RWPE1 (cell line): Measurements from ENCODE around the gene GPSM1.
A peak's percentile ranks its signal among the peaks of the same experiment; 100 is the strongest.

Source experiments
- CTCF ChIA-PET: fragments of 350-600 bp; sonication (Branson Sonifier 250); formaldehyde crosslinking; extraction: SDS; loops from one replicate; lab custom pipeline; 2021; lab: Yijun Ruan, JAX
- POLR2A ChIA-PET: fragments of 400-600 bp; formaldehyde crosslinking; extraction: SDS; loops from one replicate; lab custom pipeline; 2020; ENCODE audit warnings: antibody characterized with exemption; ENCODE audit not compliant: low non-redundant PET; lab: Yijun Ruan, JAX
- DNase-seq: peaks from one replicate; pipeline ENCODE4 v3.0.0; 2012; ENCODE audit warnings: low spot score
- H3K27ac ChIP-seq: fragments of 450-650 bp; 2 replicates; pipeline ENCODE4 v1.5.1; 2017
- TF ChIP-seq, protein P1 (sequence below): fragments of 450-650 bp; conservative IDR thresholded peaks from 2 replicates; pipeline ENCODE4 v1.5.1; 2017; ENCODE audit warnings: low read depth, mild to moderate bottlenecking

GPSM1 gene

GRCh38 chr9:136387217-136387616 is 59.9 kb downstream of the GPSM1 start:
- no peak overlapping the region for H3K27ac ChIP-seq
- no peak for DNase-seq
- CTCF ChIA-PET = interaction anchor here (0.6 to 0.9 kb wide), 2 partner anchors 11 to 48 kb away, joined by 3 read pairs; no protein-coding TSS in a partner anchor
- TF ChIP-seq, protein P1, sequence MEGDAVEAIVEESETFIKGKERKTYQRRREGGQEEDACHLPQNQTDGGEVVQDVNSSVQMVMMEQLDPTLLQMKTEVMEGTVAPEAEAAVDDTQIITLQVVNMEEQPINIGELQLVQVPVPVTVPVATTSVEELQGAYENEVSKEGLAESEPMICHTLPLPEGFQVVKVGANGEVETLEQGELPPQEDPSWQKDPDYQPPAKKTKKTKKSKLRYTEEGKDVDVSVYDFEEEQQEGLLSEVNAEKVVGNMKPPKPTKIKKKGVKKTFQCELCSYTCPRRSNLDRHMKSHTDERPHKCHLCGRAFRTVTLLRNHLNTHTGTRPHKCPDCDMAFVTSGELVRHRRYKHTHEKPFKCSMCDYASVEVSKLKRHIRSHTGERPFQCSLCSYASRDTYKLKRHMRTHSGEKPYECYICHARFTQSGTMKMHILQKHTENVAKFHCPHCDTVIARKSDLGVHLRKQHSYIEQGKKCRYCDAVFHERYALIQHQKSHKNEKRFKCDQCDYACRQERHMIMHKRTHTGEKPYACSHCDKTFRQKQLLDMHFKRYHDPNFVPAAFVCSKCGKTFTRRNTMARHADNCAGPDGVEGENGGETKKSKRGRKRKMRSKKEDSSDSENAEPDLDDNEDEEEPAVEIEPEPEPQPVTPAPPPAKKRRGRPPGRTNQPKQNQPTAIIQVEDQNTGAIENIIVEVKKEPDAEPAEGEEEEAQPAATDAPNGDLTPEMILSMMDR = no peak
- POLR2A ChIA-PET = no interaction called here

DNA sequence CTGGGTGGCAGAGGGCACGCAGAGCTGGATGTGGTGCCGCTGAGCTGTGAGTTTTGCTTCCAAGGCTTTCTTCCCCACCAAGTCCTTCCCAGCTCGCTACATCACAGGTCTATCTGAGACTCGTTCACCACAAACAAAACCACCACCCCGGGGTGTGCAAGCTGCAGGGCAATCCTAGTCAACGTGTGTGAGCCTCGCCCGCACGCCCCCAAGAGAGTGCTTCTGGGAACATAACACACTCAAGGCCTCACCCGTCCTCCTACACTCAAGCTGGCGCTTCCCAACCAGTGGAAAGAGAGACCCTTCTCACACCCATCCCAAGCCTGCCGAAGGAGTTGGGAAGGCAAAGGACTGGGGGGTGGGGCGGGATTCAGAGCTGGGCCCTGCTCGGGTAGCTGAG is 62.1 kb downstream of the GPSM1 start:
- ChIA-PET POLR2A (no interaction called here), CTCF (interaction anchor here (0.5 to 1.1 kb wide), 4 partner anchors 27 to 302 kb away, joined by 3 read pairs; no protein-coding TSS in a partner anchor)
- DNase-seq = no peak
- TF ChIP-seq, protein P1 = no peak
- peak overlapping the region; percentile 2; the same call in 1 of the 2 replicates for H3K27ac ChIP-seq

DNA sequence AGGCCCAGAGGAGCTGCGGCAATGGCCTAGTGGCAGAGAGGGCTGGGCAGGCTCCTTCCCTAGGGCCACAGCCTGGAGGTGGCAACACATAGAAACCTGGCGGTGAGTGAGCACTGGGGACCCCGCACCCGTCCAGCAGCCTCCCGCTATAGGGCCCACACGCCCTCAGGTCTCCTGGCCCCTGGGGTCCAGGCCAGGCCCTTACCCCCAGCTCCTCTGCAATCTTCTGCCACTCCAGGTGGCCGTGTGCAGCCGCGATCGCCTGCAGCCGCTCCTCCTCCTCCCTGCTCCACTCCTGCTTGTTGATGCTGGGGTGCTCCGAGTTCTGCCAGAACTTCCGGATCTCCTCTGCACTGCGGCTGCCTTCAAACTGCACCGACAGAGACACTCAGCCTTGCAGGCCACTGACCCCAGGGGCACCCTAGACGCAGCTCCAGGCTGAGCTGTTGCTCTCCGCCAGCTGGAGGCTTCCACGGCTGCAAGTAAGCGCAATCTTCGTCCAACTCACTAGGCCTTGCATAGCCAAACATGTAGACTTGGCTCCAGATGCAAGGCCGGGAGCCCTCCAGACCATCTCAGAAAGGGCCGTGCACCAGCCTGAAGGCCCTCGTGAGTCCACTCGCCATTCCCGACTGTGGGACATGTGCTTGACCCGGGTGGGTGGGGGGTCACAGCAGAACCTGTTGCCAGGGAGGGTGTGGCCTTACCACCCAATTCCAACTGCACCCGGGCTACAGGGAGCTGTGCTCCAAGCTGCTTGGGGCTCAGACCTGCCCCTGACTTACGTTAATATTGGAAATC is 64.6 kb downstream of the GPSM1 start:
- H3K27ac ChIP-seq = peak overlapping the region; percentile 15; the same call in 1 of the 2 replicates
- CTCF ChIA-PET = no interaction called here
- TF ChIP-seq, protein P1 = no peak
- DNase-seq = no peak
- POLR2A ChIA-PET = no interaction called here

- H3K27ac ChIP-seq = peak overlapping the region; percentile 15
- CTCF ChIA-PET = interaction anchor here (0.6 kb wide), 1 partner anchor 96 kb away, joined by 4 read pairs; no protein-coding TSS in a partner anchor
- TF ChIP-seq, protein P1 = no peak
- POLR2A ChIA-PET = interaction anchor here (1.1 kb wide), 1 partner anchor 17 kb away, joined by 3 read pairs; no protein-coding TSS in a partner anchor
- no peak for DNase-seq
Measured at GRCh38 chr9:136392538-136393449, 65.5 kb downstream of the GPSM1 start.

DNA sequence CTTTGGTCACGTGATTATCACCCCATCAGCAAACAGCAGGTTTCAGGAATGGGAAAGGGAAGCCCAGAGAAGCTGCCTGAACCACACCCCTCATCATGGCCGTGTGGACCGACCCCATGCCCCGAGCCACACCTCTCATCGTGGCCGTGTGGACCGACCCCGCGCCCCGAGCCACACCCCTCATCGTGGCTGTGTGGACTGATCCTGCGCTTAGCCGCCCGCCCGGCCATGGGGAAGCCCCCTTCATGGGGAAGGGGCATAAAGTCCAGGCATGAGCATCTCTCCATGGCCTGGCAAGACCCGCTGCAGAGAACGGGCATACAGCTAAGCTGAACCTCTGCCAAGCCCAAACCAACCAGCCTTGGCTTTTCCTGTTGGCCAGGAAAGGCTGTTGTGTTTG is 66.2 kb downstream of the GPSM1 start:
- ChIA-PET POLR2A (interaction anchor here (1.1 kb wide), 1 partner anchor 16 kb away, joined by 3 read pairs; no protein-coding TSS in a partner anchor), CTCF (interaction anchor here (0.7 kb wide), 1 partner anchor 11 kb away, joined by 3 read pairs; no protein-coding TSS in a partner anchor)
- no peak for DNase-seq
- TF ChIP-seq, protein P1 = no peak
- H3K27ac ChIP-seq = peak overlapping the region; percentile 15
